ENCODE measurements around the gene CCL26. TPM values are rescaled to one million over a fixed set of nuclear protein-coding genes. Genes with fewer than 3 reads are reported as not detected.
"Not testable (repeated sequence)": the region's sequence is repeated elsewhere in the genome, so short reads cannot be mapped to it uniquely, and the experiment has no call there.

CCL26 gene
- total and polyA plus RNA-seq, 7 donors: 0.27 to 0.34 TPM; not detected in 5

GRCh38 chr7:75771224-75771623 lies 787 bp downstream of the CCL26 start:
- intact Hi-C loops (cut with DNase I): no loop called here
- no peak overlapping the region for H3K4me3 ChIP-seq
- DNase-seq (no peak), ATAC-seq (no peak)
- H3K27me3 ChIP-seq (ENCODE audit: insufficient read depth in 3 of 3, low read length in 2 of 3): no peaks in the 10 kb centered on the region
- H3K36me3 ChIP-seq (ENCODE audit: insufficient read depth in 1 of 2, low read depth in 1 of 2): no peaks in the 10 kb centered on the region
- H3K27ac ChIP-seq: no peak overlapping the region
- 93 to 100% (median 95%) methylated on average over 1 of the region's 1 CpG for WGBS, 3 donors
- H3K9me3 ChIP-seq: no peaks in the 10 kb centered on the region
- no peak for TF ChIP-seq CTCF (IDR thresholded peaks at IDR 0.05)
- H3K4me1 ChIP-seq: no peaks in the 10 kb centered on the region

GRCh38 chr7:75762350-75762917 lies 9.6 kb downstream of the CCL26 start:
- intact Hi-C loops (cut with DNase I): loop anchor here (10.0 kb wide), 3 partner anchors 188 to 228 kb away; no protein-coding TSS in a partner anchor
- H3K9me3 ChIP-seq: no peaks in the 10 kb centered on the region
- 17 to 18% (median 17%) methylated on average over 2 of the region's 2 CpGs for WGBS, 3 donors
- no peak overlapping the region for H3K27ac ChIP-seq
- DNase-seq (no peak), ATAC-seq (peak; percentile 76 to 87 (median 80))
- no peaks in the 10 kb centered on the region for H3K27me3 ChIP-seq (ENCODE audit: insufficient read depth in 3 of 3, low read length in 2 of 3)
- no peaks in the 10 kb centered on the region for H3K4me1 ChIP-seq
- TF ChIP-seq CTCF (IDR thresholded peaks at IDR 0.05): peak; percentile 76
- H3K36me3 ChIP-seq (ENCODE audit: insufficient read depth in 1 of 2, low read depth in 1 of 2): no peaks in the 10 kb centered on the region
- H3K4me3 ChIP-seq: no peak overlapping the region

- intact Hi-C loops (cut with DNase I): loop anchor here (10.0 kb wide), 3 partner anchors 187 to 227 kb away; no protein-coding TSS in a partner anchor
These were observed 10.2 kb downstream of the CCL26 start for GRCh38 chr7:75761801-75762200.

DNA sequence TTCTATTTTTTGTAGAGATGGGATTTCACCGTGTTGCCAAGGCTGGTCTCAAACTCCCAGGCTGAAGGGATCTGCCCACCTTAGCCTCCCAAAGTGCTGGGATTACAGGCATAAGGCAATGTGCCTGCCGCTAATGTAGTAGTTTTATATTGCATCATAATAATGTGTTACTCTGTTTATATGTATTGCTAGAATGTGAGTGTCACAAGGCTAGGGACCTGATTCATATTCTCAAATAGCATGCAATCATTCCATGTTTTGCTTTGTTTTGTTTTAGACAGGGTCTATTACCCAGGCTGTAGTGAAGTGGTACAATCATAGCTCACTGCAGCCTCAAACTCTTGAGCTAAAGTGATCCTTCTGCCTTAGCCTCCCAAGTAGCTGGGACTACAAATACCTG lies 13.5 kb downstream of the CCL26 start:
- no peak for TF ChIP-seq CTCF (IDR thresholded peaks at IDR 0.05)
- ATAC-seq: no peak
- 65 to 79% (median 77%) methylated on average over 2 of the region's 2 CpGs for WGBS, 3 donors
- H3K27me3 ChIP-seq (ENCODE audit: insufficient read depth in 3 of 3, low read length in 2 of 3): no peaks in the 10 kb centered on the region
- intact Hi-C loops (cut with DNase I): no loop called here
- H3K27ac ChIP-seq: no peak overlapping the region
- no peaks in the 10 kb centered on the region for H3K36me3 ChIP-seq (ENCODE audit: insufficient read depth in 1 of 2, low read depth in 1 of 2)
- no peak for DNase-seq
- H3K4me1 ChIP-seq: no peaks in the 10 kb centered on the region
- no peak overlapping the region for H3K4me3 ChIP-seq
- no peaks in the 10 kb centered on the region for H3K9me3 ChIP-seq

More at GRCh38 chr7:75761801-75762200, 10.2 kb downstream of the CCL26 start:
- not testable (repeated sequence) for DNase-seq; ATAC-seq; H3K9me3 ChIP-seq; H3K27me3 ChIP-seq (ENCODE audit: insufficient read depth in 3 of 3, low read length in 2 of 3); H3K36me3 ChIP-seq (ENCODE audit: insufficient read depth in 1 of 2, low read depth in 1 of 2); H3K27ac ChIP-seq; H3K4me1 ChIP-seq; H3K4me3 ChIP-seq
- 77 to 84% (median 82%) methylated on average over 3 of the region's 3 CpGs for WGBS, 3 donors

GRCh38 chr7:75757860-75758259 lies 14.2 kb downstream of the CCL26 start:
- intact Hi-C loops (cut with DNase I): no loop called here
- 91 to 93% (median 92%) methylated on average over 7 of the region's 7 CpGs for WGBS, 3 donors
- DNase-seq (no peak), ATAC-seq (no peak)
- Histone ChIP-seq H3K27ac (no peak overlapping the region), H3K4me1 (no peaks in the 10 kb centered on the region), H3K9me3 (no peaks in the 10 kb centered on the region), H3K27me3 (ENCODE audit: insufficient read depth in 3 of 3, low read length in 2 of 3) (no peaks in the 10 kb centered on the region), H3K4me3 (no peak overlapping the region), H3K36me3 (ENCODE audit: insufficient read depth in 1 of 2, low read depth in 1 of 2) (no peaks in the 10 kb centered on the region)
- TF ChIP-seq CTCF (IDR thresholded peaks at IDR 0.05): no peak

All from psoas muscle (tissue), 8 donors.